ENCODE measurements around the gene CLECL1. TPM values are rescaled to one million over a fixed set of nuclear protein-coding genes. Genes with fewer than 3 reads are reported as not detected.

Gene CLECL1
- total and polyA plus RNA-seq, 8 donors, result 0.31 to 0.43 TPM; not detected in 6

DNA sequence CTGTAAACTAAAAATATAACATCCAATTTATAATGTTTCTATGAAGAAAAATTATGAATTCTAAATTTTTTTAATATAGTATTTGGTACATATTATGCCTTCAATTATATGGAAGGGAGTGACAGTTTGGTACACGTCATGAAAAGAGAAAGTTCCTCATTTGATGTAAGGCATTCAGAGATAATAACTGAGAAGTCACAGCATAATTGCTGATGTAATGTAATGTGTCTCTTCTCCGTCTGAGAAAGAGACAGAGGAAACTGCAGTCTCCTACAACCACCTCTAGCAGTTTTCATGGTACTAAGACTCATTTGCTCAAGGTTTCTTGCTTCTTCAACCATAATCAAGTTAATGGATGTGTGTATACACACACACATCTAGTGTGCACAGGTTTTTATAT, 30.1 kb upstream of the CLECL1 start:
- FAIRE-seq, result no peak
- 69 to 84% methylated on average over 2 of the region's 2 CpGs for WGBS, 2 donors
- no peaks in the 10 kb centered on the region for H3K27me3 ChIP-seq
- no peaks in the 10 kb centered on the region for H3K9me3 ChIP-seq
- TF ChIP-seq, protein P1, sequence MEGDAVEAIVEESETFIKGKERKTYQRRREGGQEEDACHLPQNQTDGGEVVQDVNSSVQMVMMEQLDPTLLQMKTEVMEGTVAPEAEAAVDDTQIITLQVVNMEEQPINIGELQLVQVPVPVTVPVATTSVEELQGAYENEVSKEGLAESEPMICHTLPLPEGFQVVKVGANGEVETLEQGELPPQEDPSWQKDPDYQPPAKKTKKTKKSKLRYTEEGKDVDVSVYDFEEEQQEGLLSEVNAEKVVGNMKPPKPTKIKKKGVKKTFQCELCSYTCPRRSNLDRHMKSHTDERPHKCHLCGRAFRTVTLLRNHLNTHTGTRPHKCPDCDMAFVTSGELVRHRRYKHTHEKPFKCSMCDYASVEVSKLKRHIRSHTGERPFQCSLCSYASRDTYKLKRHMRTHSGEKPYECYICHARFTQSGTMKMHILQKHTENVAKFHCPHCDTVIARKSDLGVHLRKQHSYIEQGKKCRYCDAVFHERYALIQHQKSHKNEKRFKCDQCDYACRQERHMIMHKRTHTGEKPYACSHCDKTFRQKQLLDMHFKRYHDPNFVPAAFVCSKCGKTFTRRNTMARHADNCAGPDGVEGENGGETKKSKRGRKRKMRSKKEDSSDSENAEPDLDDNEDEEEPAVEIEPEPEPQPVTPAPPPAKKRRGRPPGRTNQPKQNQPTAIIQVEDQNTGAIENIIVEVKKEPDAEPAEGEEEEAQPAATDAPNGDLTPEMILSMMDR (IDR thresholded peaks at IDR 0.05), result no peak
- no peak for DNase-seq
- H3K27ac ChIP-seq, result no peak overlapping the region
- H3K4me3 ChIP-seq, result no peak overlapping the region
- ATAC-seq, result peak in 1 of 4 donors; percentile 21
- no peaks in the 10 kb centered on the region for H3K36me3 ChIP-seq
- H3K4me1 ChIP-seq, result peaks cover 0 to 6% (median 0%) of the 10 kb centered on the region in 3 donors
- intact Hi-C loops (cut with DNase I), result no loop called here

DNA sequence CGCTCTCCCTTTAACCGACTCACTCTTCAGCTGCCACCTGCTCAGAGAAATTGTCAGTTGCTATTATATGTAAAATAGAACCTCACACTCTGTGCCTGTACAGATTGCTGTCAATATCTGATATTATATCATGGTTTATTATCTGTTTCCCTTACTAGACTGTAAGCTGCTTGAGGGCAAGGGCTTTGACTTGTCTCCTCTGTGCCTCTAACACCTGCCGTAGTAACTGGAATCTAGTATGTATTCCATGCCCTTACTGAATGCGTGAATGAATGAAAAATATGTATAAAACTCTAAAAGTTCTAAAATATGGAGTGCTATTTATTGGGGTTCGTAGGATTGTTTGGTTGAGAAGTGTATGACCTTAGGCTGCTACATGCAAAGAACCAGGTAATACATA, 29.5 kb upstream of the CLECL1 start:
- TF ChIP-seq, protein P1 (IDR thresholded peaks at IDR 0.05), result no peak
- H3K9me3 ChIP-seq, result no peaks in the 10 kb centered on the region
- FAIRE-seq, result no peak
- H3K4me1 ChIP-seq, result peaks cover 0 to 6% (median 0%) of the 10 kb centered on the region in 3 donors
- 87 to 93% methylated on average over 5 of the region's 5 CpGs for WGBS, 2 donors
- no peak for DNase-seq
- ATAC-seq, result no peak
- no peak overlapping the region for H3K27ac ChIP-seq
- H3K4me3 ChIP-seq, result no peak overlapping the region
- intact Hi-C loops (cut with DNase I), result no loop called here
- H3K36me3 ChIP-seq, result no peaks in the 10 kb centered on the region
- H3K27me3 ChIP-seq, result no peaks in the 10 kb centered on the region

DNA sequence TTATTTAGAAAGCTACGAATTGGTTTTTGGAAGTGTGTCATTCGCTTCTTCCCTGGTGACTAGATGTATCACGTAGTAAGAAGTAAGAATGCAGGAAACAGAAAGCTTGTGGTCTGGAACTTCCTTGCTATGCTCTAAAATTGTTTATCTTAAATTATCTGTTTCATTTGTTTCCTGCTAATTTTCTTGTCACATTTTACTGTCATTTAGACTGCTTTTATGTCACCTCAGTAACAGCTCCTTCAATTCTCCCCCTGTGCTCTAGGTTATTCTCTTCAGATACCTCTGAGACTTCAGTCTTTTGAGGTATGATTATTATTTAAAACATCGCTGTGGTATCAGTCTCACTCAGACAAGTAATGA, 28.5 kb upstream of the CLECL1 start:
- no peak for FAIRE-seq
- Histone ChIP-seq H3K4me1 (peaks cover 0 to 6% (median 0%) of the 10 kb centered on the region in 3 donors), H3K36me3 (no peaks in the 10 kb centered on the region), H3K27me3 (no peaks in the 10 kb centered on the region), H3K9me3 (no peaks in the 10 kb centered on the region), H3K27ac (no peak overlapping the region), H3K4me3 (no peak overlapping the region)
- TF ChIP-seq, protein P1 (IDR thresholded peaks at IDR 0.05), result no peak
- WGBS, 2 donors, result 71 to 76% methylated on average over 4 of the region's 4 CpGs
- peak in 2 of 4 donors; percentile 35 to 52 for ATAC-seq
- no peak for DNase-seq
- intact Hi-C loops (cut with DNase I), result no loop called here

DNA sequence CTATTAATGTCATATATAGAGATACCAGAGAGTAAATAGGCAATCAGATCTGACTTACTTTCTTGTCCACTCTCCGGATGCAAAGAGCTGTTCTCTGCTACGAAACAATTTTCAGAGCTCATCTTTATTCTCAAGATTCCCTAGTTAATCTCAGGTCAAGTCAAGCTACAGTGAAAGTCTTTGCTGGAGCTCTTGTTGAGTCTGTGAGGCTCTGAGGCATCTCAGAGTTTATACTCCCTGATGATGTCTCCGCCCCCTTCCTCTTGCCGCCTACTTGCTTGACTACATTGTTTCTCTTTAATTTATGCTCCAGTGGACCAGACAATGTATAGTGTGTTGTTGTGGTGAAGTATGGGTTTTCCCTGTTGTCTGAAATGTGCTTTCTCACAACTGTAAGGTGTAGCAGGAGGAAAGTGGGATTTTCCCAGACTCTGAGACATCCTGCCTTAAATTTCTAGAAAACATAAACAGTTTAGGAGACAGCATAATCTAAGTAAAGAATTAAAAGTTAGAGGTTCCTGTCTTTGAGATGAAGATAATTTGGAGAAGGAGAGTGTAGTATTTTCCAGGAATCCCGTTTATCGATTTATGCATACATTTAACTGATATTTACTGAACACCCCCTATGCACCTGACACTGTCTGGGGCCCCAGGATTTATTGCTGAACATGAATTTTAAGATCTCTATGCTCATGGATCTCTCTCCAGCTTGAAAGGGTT, 28.0 kb upstream of the CLECL1 start, which contains the start of gene CD69:
CD69 (minus strand) TSS at position 203 of the 720 bp plus-strand sequence; CDS start at position 122, 81 bp downstream.
- Histone ChIP-seq H3K9me3 (no peaks in the 10 kb centered on the region), H3K4me3 (peak within 1 kb of the TSS in 1 of 4 donors; percentile 2), H3K27me3 (no peaks in the 10 kb centered on the region), H3K4me1 (peaks cover 0 to 6% (median 0%) of the 10 kb centered on the region in 3 donors), H3K27ac (no peak within 1 kb of the TSS), H3K36me3 (no peaks in the 10 kb centered on the region)
- TF ChIP-seq, protein P1 (IDR thresholded peaks at IDR 0.05), result no peak
- intact Hi-C loops (cut with DNase I), result no loop called here
- no peak for DNase-seq
- WGBS, 2 donors, result 64 to 79% methylated on average over 6 of the region's 6 CpGs
- FAIRE-seq, result no peak
- peak in 2 of 4 donors; percentile 47 to 50 for ATAC-seq

DNA sequence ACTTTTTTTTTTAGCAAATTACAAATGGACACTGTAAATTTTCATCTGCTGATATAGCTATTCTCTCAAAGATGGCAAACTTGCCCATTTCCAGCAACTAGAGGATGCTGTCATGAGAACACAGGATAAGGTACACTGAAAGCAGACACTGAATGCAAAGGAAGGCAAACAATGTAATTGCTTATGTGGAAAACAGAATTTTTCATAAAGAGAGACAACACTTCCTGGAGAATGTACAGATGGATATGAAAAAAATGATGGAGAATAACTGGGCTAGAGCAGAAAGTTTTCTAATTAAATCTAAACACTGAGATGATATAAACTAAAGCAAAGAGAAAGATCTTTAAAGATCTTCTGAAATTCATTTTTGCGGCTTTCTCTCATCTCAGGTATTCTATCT, 27.2 kb upstream of the CLECL1 start:
- TF ChIP-seq, protein P1 (IDR thresholded peaks at IDR 0.05), result no peak
- Histone ChIP-seq H3K27me3 (no peaks in the 10 kb centered on the region), H3K4me3 (no peak overlapping the region), H3K9me3 (no peaks in the 10 kb centered on the region), H3K36me3 (no peaks in the 10 kb centered on the region), H3K4me1 (peaks cover 0 to 6% (median 0%) of the 10 kb centered on the region in 3 donors), H3K27ac (no peak overlapping the region)
- WGBS, 2 donors, result 73 to 97% methylated on average over 1 of the region's 1 CpG
- ATAC-seq, result no peak
- no peak for DNase-seq
- no peak for FAIRE-seq
- intact Hi-C loops (cut with DNase I), result no loop called here
